Naive thymus-derived CD4-positive, alpha-beta T cell (primary cell): Measurements from ENCODE around the gene GABRD. TPM values are rescaled to one million over a fixed set of nuclear protein-coding genes. Genes with fewer than 3 reads are reported as not detected.

Source experiments
- ATAC-seq: fragments of 150-1000 bp; cut with Tn5 transposase; 2 replicates; pipeline ENCODE4 v1.10.0; 2021; ENCODE audit warnings: mild to moderate bottlenecking, moderate library complexity
- CTCF ChIA-PET: fragments of 350-600 bp; sonication (Branson Sonifier 250); formaldehyde crosslinking; loops from one replicate; lab custom pipeline; 2021; ENCODE audit warnings: antibody characterized with exemption; lab: Charles Lee
- POLR2A ChIA-PET: fragments of 350-600 bp; sonication (Branson Sonifier 250); formaldehyde crosslinking; loops from one replicate; lab custom pipeline; 2021; ENCODE audit warnings: antibody characterized with exemption, inconsistent platforms; lab: Charles Lee
- DNase-seq, 9 donors: peaks; one replicate each; pipeline versions ENCODE4 v3.0.0 to v3.0.0-alpha.2; 2020 to 2022; ENCODE audit warnings: mixed read lengths in 1 of 9
- H3K27ac ChIP-seq: one replicate; pipeline ENCODE4 v1.7.0; 2013; ENCODE audit warnings: mild to moderate bottlenecking, low read depth, low read length, moderate library complexity
- H3K27me3 ChIP-seq, 2 donors: one replicate each; pipeline ENCODE4 v1.7.0; 2013; ENCODE audit warnings: low read length in 2 of 2, mild to moderate bottlenecking in 2 of 2, moderate library complexity in 2 of 2; ENCODE audit not compliant: control insufficient read depth in 2 of 2, insufficient read depth in 2 of 2
- H3K36me3 ChIP-seq, 3 experiments: 1 replicate in 2 of 3; 2 replicates in 1 of 3; pipeline ENCODE4 v1.7.0; 2013; ENCODE audit warnings: low read length in 3 of 3, mild to moderate bottlenecking in 3 of 3, moderate library complexity in 1 of 3; ENCODE audit not compliant: insufficient read depth in 3 of 3, control insufficient read depth in 2 of 3
- H3K4me1 ChIP-seq, 2 donors: one replicate each; pipeline ENCODE4 v1.7.0; 2013; ENCODE audit warnings: low read length in 2 of 2, mild to moderate bottlenecking in 2 of 2, moderate library complexity in 1 of 2; ENCODE audit not compliant: control insufficient read depth in 2 of 2, insufficient read depth in 2 of 2
- H3K4me3 ChIP-seq: 2 replicates; pipeline ENCODE4 v1.7.0; 2013; ENCODE audit warnings: mild to moderate bottlenecking, low read length
- H3K9me3 ChIP-seq, 3 experiments: 1 replicate in 2 of 3; 2 replicates in 1 of 3; pipeline ENCODE4 v1.7.0; 2013; ENCODE audit warnings: low read length in 3 of 3; ENCODE audit not compliant: control insufficient read depth in 2 of 3
- H3K27ac Mint-ChIP-seq, 9 donors: one replicate each; pipeline ENCODE4 v1.8.0; 2020 to 2022; ENCODE audit warnings: mixed read lengths in 9 of 9, mild to moderate bottlenecking in 8 of 9, moderate library complexity in 5 of 9, inconsistent platforms in 2 of 9
- H3K27me3 Mint-ChIP-seq, 5 donors: one replicate each; pipeline ENCODE4 v1.8.0; 2021 to 2022; ENCODE audit warnings: mixed read lengths in 5 of 5, mild to moderate bottlenecking in 1 of 5
- H3K36me3 Mint-ChIP-seq, 5 donors: one replicate each; pipeline ENCODE4 v1.8.0; 2020 to 2022; ENCODE audit warnings: mixed read lengths in 5 of 5, mild to moderate bottlenecking in 3 of 5, inconsistent platforms in 1 of 5
- H3K4me1 Mint-ChIP-seq, 7 donors: one replicate each; pipeline ENCODE4 v1.8.0; 2020 to 2022; ENCODE audit warnings: mixed read lengths in 7 of 7, mild to moderate bottlenecking in 3 of 7, inconsistent platforms in 1 of 7
- H3K4me3 Mint-ChIP-seq, 10 donors: one replicate each; pipeline ENCODE4 v1.8.0; 2020 to 2022; ENCODE audit warnings: mild to moderate bottlenecking in 10 of 10, mixed read lengths in 10 of 10, moderate library complexity in 6 of 10, inconsistent platforms in 2 of 10
- H3K9me3 Mint-ChIP-seq, 11 donors: one replicate each; pipeline ENCODE4 v1.8.0; 2020 to 2022; ENCODE audit warnings: mixed read lengths in 11 of 11, mild to moderate bottlenecking in 4 of 11, inconsistent platforms in 1 of 11, moderate library complexity in 1 of 11
- intact Hi-C, 2 donors: fragments of 100-400 bp; cut with micrococcal nuclease; formaldehyde crosslinking; loops; one replicate each; pipeline ENCODE4 v1.15.1; 2023
- polyA plus RNA-seq, 2 donors: library from polyadenylated mRNA; unstranded; fragments of 300-500 nt; fragmentation: Illumina TruSeq; gene quantifications; one replicate each; pipeline ENCODE4 v1.2.3, GENCODE V29; 2021
- total RNA-seq, 6 experiments: library from RNA in 5 of 6; stranded (reverse) in 5 of 6; gene quantifications; 1 replicate in 5 of 6; 2 replicates in 1 of 6; pipeline ENCODE4 v1.2.3 and lab custom pipeline; 2021 to 2026

Gene GABRD
- total and polyA plus RNA-seq, 7 experiments from 2014 or later = 0.17 to 0.31 (median 0.21) TPM; not detected in 4

DNA sequence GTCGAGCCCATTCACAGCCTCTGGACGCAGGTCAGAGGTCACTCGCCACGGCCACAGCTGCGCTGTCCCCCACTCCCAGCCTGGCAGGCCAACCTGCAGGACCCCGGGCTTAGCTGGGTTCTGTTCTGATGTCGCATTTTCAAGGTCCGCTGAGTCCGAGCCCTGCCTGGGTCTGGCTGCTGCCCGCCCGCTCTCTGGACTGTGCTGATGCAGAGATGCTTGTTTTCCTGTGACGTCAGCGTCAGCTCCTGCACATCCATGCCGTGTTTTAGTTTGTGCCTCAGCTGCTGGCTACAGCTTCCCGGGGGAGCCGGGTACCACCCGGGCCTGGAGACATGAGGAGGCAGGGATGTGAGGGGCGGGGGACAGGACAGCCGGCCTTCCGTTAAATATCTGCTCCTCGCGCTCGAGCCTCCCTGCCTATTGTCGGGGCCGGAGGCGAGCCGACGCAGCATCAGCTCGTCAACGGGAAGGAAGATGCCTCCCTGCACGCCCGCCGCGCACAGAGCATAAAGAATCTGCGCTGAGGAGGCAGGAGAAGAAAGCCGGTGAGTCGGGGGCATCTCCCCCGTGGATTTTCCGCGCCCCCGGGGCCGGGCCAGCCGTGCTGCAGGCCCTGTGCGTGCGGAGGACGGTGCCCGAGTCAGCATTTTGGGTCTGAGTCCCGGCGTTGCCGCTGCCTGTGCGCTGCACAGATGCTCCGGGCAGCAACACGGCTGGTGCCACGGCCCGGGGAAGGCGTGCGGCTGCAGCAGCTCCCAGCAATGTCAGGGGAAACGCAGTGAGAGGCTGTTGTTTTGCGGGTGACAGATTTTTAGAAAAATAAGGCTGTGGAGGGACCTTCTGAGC, 54.5 kb downstream of the GABRD start:
- no peak overlapping the region for H3K27ac Mint-ChIP-seq
- Histone ChIP-seq H3K27ac (no peak overlapping the region), H3K9me3 (peaks cover 0 to 15% (median 0%) of the 10 kb centered on the region in 3 experiments), H3K36me3 (peaks cover 0 to 49% (median 0%) of the 10 kb centered on the region in 3 experiments), H3K4me1 (no peaks in the 10 kb centered on the region), H3K4me3 (no peak overlapping the region), H3K27me3 (no peaks in the 10 kb centered on the region)
- CTCF ChIA-PET = no interaction called here
- DNase-seq (no peak), ATAC-seq (no peak)
- H3K27me3 Mint-ChIP-seq = no peaks in the 10 kb centered on the region
- POLR2A ChIA-PET = no interaction called here
- H3K4me3 Mint-ChIP-seq = peak overlapping the region in 1 of 10 donors; percentile 41
- H3K36me3 Mint-ChIP-seq = peaks cover 2 to 42% (median 20%) of the 10 kb centered on the region in 5 donors
- H3K9me3 Mint-ChIP-seq = peaks cover 11 to 26% (median 17%) of the 10 kb centered on the region in 11 donors
- intact Hi-C loops = no loop called here
- H3K4me1 Mint-ChIP-seq = peaks cover 0 to 5% (median 0%) of the 10 kb centered on the region in 7 donors

DNA sequence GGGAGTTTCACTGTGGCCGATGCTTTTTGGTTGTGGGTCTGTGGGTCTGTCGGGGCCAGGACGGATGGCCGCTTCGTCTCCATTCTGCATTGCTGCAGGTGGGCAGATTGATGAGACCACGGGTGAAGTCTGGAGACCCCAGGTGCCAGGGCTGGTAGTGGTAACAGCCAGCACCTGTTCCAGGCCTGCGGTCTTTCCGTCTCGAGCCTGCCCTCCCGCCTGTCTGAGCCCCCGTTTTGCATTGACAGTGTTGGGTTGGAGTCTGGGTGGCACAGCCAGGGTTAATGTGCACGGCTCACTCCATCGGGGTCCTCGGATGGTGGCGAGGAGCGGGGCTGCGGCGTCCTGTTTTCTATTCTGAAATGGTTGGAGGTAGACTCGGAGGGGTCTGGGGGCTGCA, 55.3 kb downstream of the GABRD start:
- Mint-ChIP-seq H3K27me3 (no peaks in the 10 kb centered on the region), H3K9me3 (peaks cover 11 to 33% (median 18%) of the 10 kb centered on the region in 11 donors), H3K36me3 (peaks cover 2 to 47% (median 21%) of the 10 kb centered on the region in 5 donors), H3K4me1 (peaks cover 0 to 5% (median 0%) of the 10 kb centered on the region in 7 donors), H3K27ac (peak overlapping the region in 1 of 9 donors; percentile 41), H3K4me3 (peak overlapping the region in 1 of 10 donors; percentile 41)
- no peak overlapping the region for H3K4me3 ChIP-seq
- peaks cover 0 to 16% (median 0%) of the 10 kb centered on the region in 3 experiments for H3K9me3 ChIP-seq
- H3K4me1 ChIP-seq = no peaks in the 10 kb centered on the region
- CTCF ChIA-PET = no interaction called here
- ATAC-seq (no peak), DNase-seq (no peak)
- POLR2A ChIA-PET = no interaction called here
- H3K27me3 ChIP-seq = no peaks in the 10 kb centered on the region
- intact Hi-C loops = no loop called here
- peaks cover 0 to 41% (median 0%) of the 10 kb centered on the region in 3 experiments for H3K36me3 ChIP-seq
- no peak overlapping the region for H3K27ac ChIP-seq

DNA sequence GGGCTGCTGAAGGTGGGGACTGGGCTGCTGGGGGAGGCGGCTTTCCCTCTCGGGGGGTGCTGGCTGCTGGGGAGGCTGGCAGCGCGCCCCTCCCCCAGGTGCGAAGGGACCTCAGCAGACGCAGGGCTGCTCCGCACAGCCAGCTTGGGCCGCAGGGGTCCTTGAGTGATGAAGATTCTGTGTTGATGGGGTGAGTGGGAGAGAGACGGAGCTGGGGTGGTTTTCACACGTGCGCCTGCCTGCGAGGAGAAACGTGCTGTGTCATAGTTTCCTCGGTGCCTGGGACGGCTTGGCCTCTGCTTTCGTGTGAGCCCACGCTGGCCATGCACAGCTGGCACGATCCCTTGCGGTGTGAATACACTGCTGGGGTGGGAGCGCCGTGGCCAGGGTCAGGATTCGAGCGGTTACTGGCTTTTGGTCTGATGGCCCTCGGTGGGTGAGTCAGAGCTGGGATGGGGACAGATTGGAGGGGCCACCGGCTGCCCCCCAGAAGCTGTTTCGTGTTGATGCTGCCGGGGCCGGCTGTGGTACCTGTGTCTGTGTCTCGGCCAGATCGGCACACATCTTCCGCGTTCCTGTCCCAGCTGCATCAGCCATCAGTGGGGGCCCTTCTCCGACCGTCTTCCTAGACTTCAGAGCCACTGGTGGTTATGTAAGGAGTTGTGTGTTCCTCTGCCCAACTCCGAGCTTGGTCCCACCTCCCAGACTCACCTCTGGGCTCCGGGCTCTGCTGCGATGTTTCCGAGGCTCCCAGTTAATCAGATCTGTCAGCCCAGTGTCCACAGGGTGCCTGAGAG, 56.0 kb downstream of the GABRD start:
- no peak overlapping the region for H3K27ac Mint-ChIP-seq

DNA sequence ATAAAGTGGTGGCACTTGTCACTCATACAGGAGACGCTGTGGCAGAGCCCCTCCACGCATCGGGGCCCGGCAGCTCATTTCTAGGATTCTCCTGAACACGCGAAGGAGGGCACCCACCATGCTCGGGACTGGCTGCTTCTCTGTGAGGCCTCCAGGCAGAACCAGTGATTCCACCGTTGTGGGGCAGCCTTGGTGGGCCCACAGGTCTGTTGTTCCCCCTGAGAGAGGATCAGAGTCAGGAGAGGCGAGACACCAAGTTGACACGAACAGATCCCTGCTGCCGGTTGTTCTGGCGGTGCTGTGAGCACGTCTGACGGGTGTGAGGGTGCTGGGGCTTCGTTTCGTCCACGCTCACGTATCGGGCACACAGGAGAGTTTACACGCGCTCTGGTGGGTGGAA, 57.7 kb downstream of the GABRD start:
- Mint-ChIP-seq H3K36me3 (peaks cover 5 to 59% (median 25%) of the 10 kb centered on the region in 5 donors), H3K4me1 (peaks cover 0 to 6% (median 0%) of the 10 kb centered on the region in 7 donors), H3K4me3 (no peak overlapping the region), H3K27me3 (no peaks in the 10 kb centered on the region), H3K27ac (no peak overlapping the region), H3K9me3 (peaks cover 11 to 47% (median 21%) of the 10 kb centered on the region in 11 donors)
- DNase-seq (no peak), ATAC-seq (no peak)
- Histone ChIP-seq H3K36me3 (peaks cover 0 to 33% (median 0%) of the 10 kb centered on the region in 3 experiments), H3K27me3 (no peaks in the 10 kb centered on the region), H3K27ac (no peak overlapping the region), H3K4me1 (no peaks in the 10 kb centered on the region), H3K4me3 (no peak overlapping the region), H3K9me3 (peaks cover 0 to 16% (median 0%) of the 10 kb centered on the region in 3 experiments)
- ChIA-PET CTCF (interaction anchor here (0.6 kb wide), 1 partner anchor 96 kb away, joined by 3 read pairs; no protein-coding TSS in a partner anchor), POLR2A (no interaction called here)
- intact Hi-C loops = no loop called here

More for the DNA sequence above, 56.0 kb downstream of the GABRD start:
- H3K4me3 Mint-ChIP-seq = no peak overlapping the region
- Histone ChIP-seq H3K36me3 (peaks cover 0 to 34% (median 0%) of the 10 kb centered on the region in 3 experiments), H3K27me3 (no peaks in the 10 kb centered on the region), H3K27ac (no peak overlapping the region), H3K9me3 (peaks cover 0 to 16% (median 0%) of the 10 kb centered on the region in 3 experiments), H3K4me1 (no peaks in the 10 kb centered on the region), H3K4me3 (no peak overlapping the region)
- peaks cover 0 to 5% (median 0%) of the 10 kb centered on the region in 7 donors for H3K4me1 Mint-ChIP-seq
- no peak for DNase-seq
- POLR2A ChIA-PET = no interaction called here
- intact Hi-C loops = no loop called here
- CTCF ChIA-PET = no interaction called here
- peaks cover 4 to 50% (median 24%) of the 10 kb centered on the region in 5 donors for H3K36me3 Mint-ChIP-seq
- H3K9me3 Mint-ChIP-seq = peaks cover 11 to 41% (median 18%) of the 10 kb centered on the region in 11 donors
- no peak for ATAC-seq
- no peaks in the 10 kb centered on the region for H3K27me3 Mint-ChIP-seq

DNA sequence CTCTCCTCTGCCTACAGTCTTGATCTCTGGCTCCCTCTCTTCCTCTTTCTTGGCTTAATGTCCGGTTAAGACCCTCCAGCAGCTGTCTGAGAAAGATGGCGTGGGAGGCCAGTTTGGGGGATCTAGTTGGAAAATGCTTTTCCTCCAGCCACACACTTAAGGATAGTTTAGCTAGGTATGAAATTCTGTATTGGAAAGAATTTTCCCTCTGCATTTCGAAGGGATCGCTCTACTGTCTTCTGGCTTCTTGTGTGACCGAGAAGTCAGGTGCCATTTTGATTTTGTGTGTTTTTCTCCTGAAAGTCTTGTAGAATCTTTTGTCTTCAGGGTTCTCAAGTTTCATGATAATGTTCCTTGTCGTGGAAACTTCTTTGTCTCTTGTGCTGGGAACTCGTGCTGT, 59.0 kb downstream of the GABRD start:
- Histone ChIP-seq H3K9me3 (peaks cover 0 to 16% (median 0%) of the 10 kb centered on the region in 3 experiments), H3K36me3 (peaks cover 0 to 33% (median 0%) of the 10 kb centered on the region in 3 experiments), H3K27ac (no peak overlapping the region), H3K4me1 (no peaks in the 10 kb centered on the region), H3K27me3 (no peaks in the 10 kb centered on the region), H3K4me3 (no peak overlapping the region)
- Mint-ChIP-seq H3K9me3 (peaks cover 11 to 47% (median 21%) of the 10 kb centered on the region in 11 donors), H3K4me1 (peaks cover 0 to 4% (median 0%) of the 10 kb centered on the region in 7 donors), H3K36me3 (peaks cover 5 to 64% (median 25%) of the 10 kb centered on the region in 5 donors), H3K4me3 (peak overlapping the region in 1 of 10 donors; percentile 50), H3K27ac (no peak overlapping the region), H3K27me3 (no peaks in the 10 kb centered on the region)
- ChIA-PET CTCF (no interaction called here), POLR2A (no interaction called here)
- intact Hi-C loops = no loop called here
- ATAC-seq (no peak), DNase-seq (no peak)

DNA sequence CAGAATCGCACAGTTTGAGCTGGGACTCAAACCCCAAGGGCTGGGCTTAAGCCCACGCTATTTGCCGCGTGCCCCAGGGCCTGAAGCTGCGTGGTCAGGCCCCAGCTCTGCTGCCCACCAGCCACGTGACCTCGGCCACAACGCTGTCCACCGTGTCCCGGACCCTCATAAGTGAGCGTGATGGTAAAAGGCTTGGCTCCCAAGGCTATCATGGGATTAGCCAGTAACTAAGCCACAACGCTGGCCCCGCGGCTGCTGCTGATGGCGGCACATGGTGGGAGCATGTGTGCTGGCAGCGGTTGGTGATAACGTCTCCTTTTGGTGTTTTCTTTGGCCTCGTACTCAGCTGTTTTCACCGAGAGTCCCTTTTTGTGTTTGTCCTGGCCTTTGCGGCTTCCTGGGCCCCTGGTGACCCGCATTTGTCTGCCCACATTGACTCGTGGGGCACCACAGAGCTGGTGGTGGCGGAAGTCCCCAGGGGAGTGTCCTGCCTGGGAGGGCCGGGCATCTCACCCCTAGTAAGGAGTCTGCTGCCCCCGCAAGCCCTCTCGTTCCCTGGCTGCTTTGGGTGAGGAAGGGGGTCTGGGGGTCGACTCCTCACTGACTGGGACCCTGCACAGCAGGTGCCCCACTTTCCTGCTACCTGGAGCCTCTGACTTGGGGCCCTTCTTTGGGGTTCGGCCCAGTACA, 60.4 kb downstream of the GABRD start:
- no peaks in the 10 kb centered on the region for H3K4me1 ChIP-seq
- Mint-ChIP-seq H3K36me3 (peaks cover 5 to 66% (median 25%) of the 10 kb centered on the region in 5 donors), H3K4me3 (no peak overlapping the region), H3K4me1 (peaks cover 0 to 4% (median 0%) of the 10 kb centered on the region in 7 donors), H3K27ac (no peak overlapping the region), H3K9me3 (peaks cover 11 to 47% (median 21%) of the 10 kb centered on the region in 11 donors), H3K27me3 (no peaks in the 10 kb centered on the region)
- no peak for ATAC-seq
- H3K9me3 ChIP-seq = peaks cover 0 to 16% (median 0%) of the 10 kb centered on the region in 3 experiments
- no peak overlapping the region for H3K27ac ChIP-seq
- no peak overlapping the region for H3K4me3 ChIP-seq
- POLR2A ChIA-PET = no interaction called here
- CTCF ChIA-PET = no interaction called here
- intact Hi-C loops = no loop called here
- no peaks in the 10 kb centered on the region for H3K27me3 ChIP-seq
- peaks cover 0 to 31% (median 0%) of the 10 kb centered on the region in 3 experiments for H3K36me3 ChIP-seq
- no peak for DNase-seq
